HepG2 (cell line): ENCODE measurements around the gene ZNF771. TPM values are rescaled to one million over a fixed set of nuclear protein-coding genes. Genes with fewer than 3 reads are reported as not detected.
A peak's percentile ranks its signal among the peaks of the same experiment; 100 is the strongest.

Experiments used
- FOXA3 ChIP-seq: IDR thresholded peaks from 2 replicates; pipeline ENCODE4 v1.6.1; 2016; ENCODE audit warnings: missing genetic modification reagents, missing compliant biosample characterization
- FOXP1 ChIP-seq, 2 experiments: fragments of 450-650 bp in 1 of 2; IDR thresholded peaks; 2 replicates each; pipeline ENCODE4 v1.6.1; 2017 to 2018; ENCODE audit warnings: antibody characterized with exemption in 1 of 2
- KDM4B ChIP-seq: sonication (generic); formaldehyde crosslinking; IDR thresholded peaks from 2 replicates; pipeline ENCODE4 v1.4.0; 2020; ENCODE audit warnings: missing genetic modification reagents
- KDM5B ChIP-seq: sonication (generic); formaldehyde crosslinking; IDR thresholded peaks from 2 replicates; pipeline ENCODE4 v1.4.0; 2020; ENCODE audit warnings: missing genetic modification reagents, mild to moderate bottlenecking, borderline replicate concordance
- LCORL ChIP-seq, 2 experiments: fragments of 450-650 bp in 1 of 2; sonication (generic) in 1 of 2; formaldehyde crosslinking in 1 of 2; IDR thresholded peaks; 2 replicates each; pipeline versions ENCODE4 v1.5.0 to v1.6.1; 2017 to 2020; ENCODE audit warnings: antibody characterized with exemption in 1 of 2, missing genetic modification reagents in 1 of 2
- MEIS1 ChIP-seq: sonication (generic); formaldehyde crosslinking; IDR thresholded peaks from 2 replicates; pipeline ENCODE4 v1.9.0; 2021; ENCODE audit warnings: mild to moderate bottlenecking, missing genetic modification reagents, moderate library complexity, borderline replicate concordance
- MXD3 ChIP-seq: IDR thresholded peaks from 2 replicates; pipeline ENCODE4 v1.6.1; 2016; ENCODE audit warnings: mild to moderate bottlenecking, missing biosample characterization, missing genetic modification reagents
- RARG ChIP-seq: sonication (generic); formaldehyde crosslinking; IDR thresholded peaks from 2 replicates; pipeline ENCODE4 v1.4.0; 2020; ENCODE audit warnings: low read depth, mild to moderate bottlenecking, missing genetic modification reagents
- TAF1 ChIP-seq: sonication (generic); formaldehyde crosslinking; IDR thresholded peaks from 2 replicates; pipeline ENCODE4 v1.4.0; 2020; ENCODE audit warnings: missing genetic modification reagents
- ZBTB21 ChIP-seq: sonication (generic); formaldehyde crosslinking; IDR thresholded peaks from 2 replicates; pipeline ENCODE4 v1.4.0; 2020; ENCODE audit warnings: missing genetic modification reagents
- ZEB1 ChIP-seq: IDR thresholded peaks from 2 replicates; pipeline ENCODE4 v1.6.1; 2012; ENCODE audit warnings: mild to moderate bottlenecking, low read depth, inconsistent platforms; ENCODE audit not compliant: insufficient replicate concordance
- ZNF136 ChIP-seq: sonication (generic); formaldehyde crosslinking; IDR thresholded peaks from 2 replicates; pipeline ENCODE4 v1.8.1; 2022; ENCODE audit warnings: low read depth, mild to moderate bottlenecking, moderate library complexity, missing genetic modification reagents
- ZNF501 ChIP-seq: sonication (generic); formaldehyde crosslinking; IDR thresholded peaks from 2 replicates; pipeline ENCODE4 v1.5.1; 2020; ENCODE audit warnings: mild to moderate bottlenecking, moderate library complexity, missing genetic modification reagents
- ZNF616 ChIP-seq: sonication (generic); formaldehyde crosslinking; IDR thresholded peaks from 2 replicates; pipeline ENCODE4 v1.5.0; 2020; ENCODE audit warnings: low read depth, mild to moderate bottlenecking, missing genetic modification reagents
- ZNF772 ChIP-seq: sonication (generic); formaldehyde crosslinking; IDR thresholded peaks from 2 replicates; pipeline ENCODE4 v1.5.0; 2020; ENCODE audit warnings: mild to moderate bottlenecking, missing genetic modification reagents
- ZNF879 ChIP-seq: sonication (generic); formaldehyde crosslinking; IDR thresholded peaks from 2 replicates; pipeline ENCODE4 v1.8.1; 2023; ENCODE audit warnings: missing genetic modification reagents
- ZSCAN22 ChIP-seq: sonication (generic); formaldehyde crosslinking; IDR thresholded peaks from 2 replicates; pipeline ENCODE4 v1.4.0; 2020; ENCODE audit warnings: mild to moderate bottlenecking, missing genetic modification reagents
- polyA plus RNA-seq, 8 experiments: library from polyadenylated mRNA; depleted of rRNA in 3 of 8; stranded (reverse) in 7 of 8; unstranded in 1 of 8; fragments of >200 nt; fragmentation: Illumina TruSeq in 4 of 8; extraction: Trizol in 4 of 8; gene quantifications; 2 replicates each; pipeline versions ENCODE4 v1.2.1 to v1.2.3, GENCODE V29; 2011 to 2016; ENCODE audit warnings: low read depth in 4 of 8, missing spikeins in 1 of 8, mixed read lengths in 1 of 8; ENCODE audit not compliant: insufficient read depth in 1 of 8
- total RNA-seq, 5 experiments: library from RNA; depleted of rRNA; stranded (reverse); fragments of >200 nt; fragmentation: Illumina TruSeq; extraction: Trizol; gene quantifications; 2 replicates each; pipeline ENCODE4 v1.2.3, GENCODE V29; 2016; ENCODE audit warnings: low read depth in 1 of 5
- TF ChIP-seq, protein P1 (sequence below): sonication (generic); formaldehyde crosslinking; IDR thresholded peaks from 2 replicates; pipeline ENCODE4 v1.5.1; 2020; ENCODE audit warnings: missing genetic modification reagents, mild to moderate bottlenecking, borderline replicate concordance
- TF ChIP-seq, protein P2 (sequence below): IDR thresholded peaks from 2 replicates; pipeline ENCODE4 v1.6.1; 2018; ENCODE audit warnings: missing genetic modification reagents
- TF ChIP-seq, protein P3 (sequence below): sonication (generic); formaldehyde crosslinking; IDR thresholded peaks from 2 replicates; pipeline ENCODE4 v1.4.0; 2020; ENCODE audit warnings: missing genetic modification reagents

ZNF771 gene
- total and polyA plus RNA-seq, 2 of the 13 experiments (the other 11 are each of a cell fraction or from before 2014, with no cell fraction given) = 5.0 to 11.8 TPM

- TF ChIP-seq, protein P1, sequence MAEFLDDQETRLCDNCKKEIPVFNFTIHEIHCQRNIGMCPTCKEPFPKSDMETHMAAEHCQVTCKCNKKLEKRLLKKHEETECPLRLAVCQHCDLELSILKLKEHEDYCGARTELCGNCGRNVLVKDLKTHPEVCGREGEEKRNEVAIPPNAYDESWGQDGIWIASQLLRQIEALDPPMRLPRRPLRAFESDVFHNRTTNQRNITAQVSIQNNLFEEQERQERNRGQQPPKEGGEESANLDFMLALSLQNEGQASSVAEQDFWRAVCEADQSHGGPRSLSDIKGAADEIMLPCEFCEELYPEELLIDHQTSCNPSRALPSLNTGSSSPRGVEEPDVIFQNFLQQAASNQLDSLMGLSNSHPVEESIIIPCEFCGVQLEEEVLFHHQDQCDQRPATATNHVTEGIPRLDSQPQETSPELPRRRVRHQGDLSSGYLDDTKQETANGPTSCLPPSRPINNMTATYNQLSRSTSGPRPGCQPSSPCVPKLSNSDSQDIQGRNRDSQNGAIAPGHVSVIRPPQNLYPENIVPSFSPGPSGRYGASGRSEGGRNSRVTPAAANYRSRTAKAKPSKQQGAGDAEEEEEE = no peak; the same call in 1 of the 2 replicates
- TF ChIP-seq ZNF616 (CRISPR knock-in tag) = no peak
- TF ChIP-seq ZNF136 (CRISPR knock-in tag) = peak; percentile 30; the same call in 1 of the 2 replicates
- TF ChIP-seq ZNF772 = no peak; the same call in 1 of the 2 replicates
- TF ChIP-seq, protein P2, sequence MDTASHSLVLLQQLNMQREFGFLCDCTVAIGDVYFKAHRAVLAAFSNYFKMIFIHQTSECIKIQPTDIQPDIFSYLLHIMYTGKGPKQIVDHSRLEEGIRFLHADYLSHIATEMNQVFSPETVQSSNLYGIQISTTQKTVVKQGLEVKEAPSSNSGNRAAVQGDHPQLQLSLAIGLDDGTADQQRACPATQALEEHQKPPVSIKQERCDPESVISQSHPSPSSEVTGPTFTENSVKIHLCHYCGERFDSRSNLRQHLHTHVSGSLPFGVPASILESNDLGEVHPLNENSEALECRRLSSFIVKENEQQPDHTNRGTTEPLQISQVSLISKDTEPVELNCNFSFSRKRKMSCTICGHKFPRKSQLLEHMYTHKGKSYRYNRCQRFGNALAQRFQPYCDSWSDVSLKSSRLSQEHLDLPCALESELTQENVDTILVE (CRISPR knock-in tag) = peak; percentile 80; the same call in 1 of the 2 replicates
- TF ChIP-seq ZNF501 (CRISPR knock-in tag) = peak; percentile 36; the same call in 1 of the 2 replicates
- TF ChIP-seq FOXA3 (CRISPR knock-in tag) = peak; percentile 85
- TF ChIP-seq KDM4B (CRISPR knock-in tag) = 0 out of 2 replicates have a peak, but pooled peaks have one; percentile 54
- peak; percentile 93; the same call in 1 of the 2 replicates for TF ChIP-seq RARG (CRISPR knock-in tag)
- peak; percentile 81 for TF ChIP-seq ZEB1
- peak; percentile 68 for TF ChIP-seq ZSCAN22 (CRISPR knock-in tag)
- peak; percentile 44; the same call in 1 of the 2 replicates for TF ChIP-seq MXD3 (CRISPR knock-in tag)
- TF ChIP-seq LCORL (IDR thresholded peaks at IDR 0.05) = peak; percentile 68
- TF ChIP-seq LCORL (CRISPR knock-in tag; IDR thresholded peaks at IDR 0.05) = peak; percentile 92
- peak; percentile 76; the same call in 1 of the 2 replicates for TF ChIP-seq FOXP1 (IDR thresholded peaks at IDR 0.05)
- TF ChIP-seq FOXP1 (CRISPR knock-in tag; IDR thresholded peaks at IDR 0.05) = peak; percentile 94
- 0 out of 2 replicates have a peak, but pooled peaks have one; percentile 67 for TF ChIP-seq KDM5B (CRISPR knock-in tag)
- peak; percentile 45; the same call in 1 of the 2 replicates for TF ChIP-seq ZBTB21
- 0 out of 2 replicates have a peak, but pooled peaks have one; percentile 70 for TF ChIP-seq ZNF879 (CRISPR knock-in tag)
- peak; percentile 37; the same call in 1 of the 2 replicates for TF ChIP-seq TAF1 (CRISPR knock-in tag)
- TF ChIP-seq, protein P3, sequence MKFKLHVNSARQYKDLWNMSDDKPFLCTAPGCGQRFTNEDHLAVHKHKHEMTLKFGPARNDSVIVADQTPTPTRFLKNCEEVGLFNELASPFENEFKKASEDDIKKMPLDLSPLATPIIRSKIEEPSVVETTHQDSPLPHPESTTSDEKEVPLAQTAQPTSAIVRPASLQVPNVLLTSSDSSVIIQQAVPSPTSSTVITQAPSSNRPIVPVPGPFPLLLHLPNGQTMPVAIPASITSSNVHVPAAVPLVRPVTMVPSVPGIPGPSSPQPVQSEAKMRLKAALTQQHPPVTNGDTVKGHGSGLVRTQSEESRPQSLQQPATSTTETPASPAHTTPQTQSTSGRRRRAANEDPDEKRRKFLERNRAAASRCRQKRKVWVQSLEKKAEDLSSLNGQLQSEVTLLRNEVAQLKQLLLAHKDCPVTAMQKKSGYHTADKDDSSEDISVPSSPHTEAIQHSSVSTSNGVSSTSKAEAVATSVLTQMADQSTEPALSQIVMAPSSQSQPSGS (CRISPR knock-in tag) = peak; percentile 61; the same call in 1 of the 2 replicates
- TF ChIP-seq MEIS1 (CRISPR knock-in tag) = peak; percentile 75; the same call in 1 of the 2 replicates
These were observed 40.3 kb downstream of the ZNF771 start (continued) for GRCh38 chr16:30447512-30448226.
